Suprapubic skin (tissue), 4 donors: Measurements from ENCODE around the gene SLC4A9. TPM values are rescaled to one million over a fixed set of nuclear protein-coding genes. Genes with fewer than 3 reads are reported as not detected.
A peak's percentile ranks its signal among the peaks of the same experiment; 100 is the strongest.

Source experiments
- DNase-seq, 2 donors: peaks; one replicate each; pipeline ENCODE4 v3.0.0-alpha.2; 2019; ENCODE audit warnings: low spot score in 2 of 2
- H3K27ac ChIP-seq: fragments of 200-600 bp; sonication (generic); one replicate; pipeline ENCODE4 v1.5.1; 2019
- H3K27me3 ChIP-seq: fragments of 200-600 bp; sonication (generic); one replicate; pipeline ENCODE4 v1.5.1; 2019
- H3K36me3 ChIP-seq: fragments of 200-600 bp; sonication (generic); one replicate; pipeline ENCODE4 v1.5.1; 2019
- H3K4me1 ChIP-seq: fragments of 200-600 bp; sonication (generic); one replicate; pipeline ENCODE4 v1.5.1; 2019
- H3K4me3 ChIP-seq: fragments of 200-600 bp; sonication (generic); one replicate; pipeline ENCODE4 v1.5.1; 2019; ENCODE audit warnings: mild to moderate bottlenecking
- H3K9me3 ChIP-seq: fragments of 200-600 bp; sonication (generic); one replicate; pipeline ENCODE4 v1.5.1; 2019
- EP300 ChIP-seq: sonication (generic); formaldehyde crosslinking; IDR thresholded peaks from one replicate; pipeline ENCODE4 v1.6.1; 2017; ENCODE audit warnings: antibody characterized with exemption
- POLR2A ChIP-seq, 2 donors: fragments of 450-650 bp; IDR thresholded peaks; one replicate each; pipeline ENCODE4 v1.6.1; 2017; ENCODE audit warnings: antibody characterized with exemption in 2 of 2, mild to moderate bottlenecking in 2 of 2, moderate library complexity in 2 of 2
- POLR2AphosphoS5 ChIP-seq, 3 donors: sonication (generic); formaldehyde crosslinking; IDR thresholded peaks; one replicate each; pipeline ENCODE4 v1.6.1; 2017; ENCODE audit warnings: antibody characterized with exemption in 3 of 3
- WGBS: methylation state at CpG from one replicate; pipeline ENCODE4 v1.1.5; 2018; 5-methylcytosine and 5-hydroxymethylcytosine counted together
- total RNA-seq, 4 donors: library from RNA; depleted of rRNA; stranded (reverse); fragments of >200 nt; gene quantifications; one replicate each; pipeline ENCODE4 v1.1.0, GENCODE V29; 2016
- TF ChIP-seq, protein P1 (sequence below), 2 donors: fragments of 200-600 bp in 1 of 2; fragments of 450-650 bp in 1 of 2; sonication (generic) in 1 of 2; IDR thresholded peaks; one replicate each; pipeline ENCODE4 v1.5.1; 2016 to 2019; ENCODE audit warnings: antibody characterized with exemption in 2 of 2, mild to moderate bottlenecking in 1 of 2, moderate library complexity in 1 of 2

Gene SLC4A9
- total RNA-seq, 4 donors from 2014 or later: 0.56 TPM; not detected in 3

DNA sequence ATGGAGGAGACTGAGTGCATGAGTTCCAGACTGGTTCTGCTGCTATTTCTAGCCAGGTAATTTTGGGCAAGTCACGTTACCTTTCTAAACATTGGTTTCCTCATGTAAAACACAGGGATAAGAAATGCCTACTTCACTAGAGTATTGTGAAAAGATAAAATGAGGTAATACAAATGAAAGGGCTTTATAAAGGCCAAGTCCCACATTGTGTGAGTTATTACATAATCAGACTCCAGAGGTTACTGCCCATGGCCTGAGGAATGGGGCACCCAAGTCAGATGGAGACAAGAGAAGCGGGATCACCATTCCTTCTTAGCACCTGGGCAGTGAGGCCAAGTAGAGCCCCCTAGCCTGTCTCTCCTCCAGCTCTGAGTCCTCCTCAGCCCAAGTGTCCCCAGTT lies 21.1 kb upstream of the SLC4A9 start:
- 82% methylated on average over 2 of the region's 2 CpGs for WGBS
- H3K9me3 ChIP-seq: no peaks in the 10 kb centered on the region
- DNase-seq: no peak
- no peak for TF ChIP-seq POLR2A (IDR thresholded peaks at IDR 0.05)
- TF ChIP-seq, protein P1, sequence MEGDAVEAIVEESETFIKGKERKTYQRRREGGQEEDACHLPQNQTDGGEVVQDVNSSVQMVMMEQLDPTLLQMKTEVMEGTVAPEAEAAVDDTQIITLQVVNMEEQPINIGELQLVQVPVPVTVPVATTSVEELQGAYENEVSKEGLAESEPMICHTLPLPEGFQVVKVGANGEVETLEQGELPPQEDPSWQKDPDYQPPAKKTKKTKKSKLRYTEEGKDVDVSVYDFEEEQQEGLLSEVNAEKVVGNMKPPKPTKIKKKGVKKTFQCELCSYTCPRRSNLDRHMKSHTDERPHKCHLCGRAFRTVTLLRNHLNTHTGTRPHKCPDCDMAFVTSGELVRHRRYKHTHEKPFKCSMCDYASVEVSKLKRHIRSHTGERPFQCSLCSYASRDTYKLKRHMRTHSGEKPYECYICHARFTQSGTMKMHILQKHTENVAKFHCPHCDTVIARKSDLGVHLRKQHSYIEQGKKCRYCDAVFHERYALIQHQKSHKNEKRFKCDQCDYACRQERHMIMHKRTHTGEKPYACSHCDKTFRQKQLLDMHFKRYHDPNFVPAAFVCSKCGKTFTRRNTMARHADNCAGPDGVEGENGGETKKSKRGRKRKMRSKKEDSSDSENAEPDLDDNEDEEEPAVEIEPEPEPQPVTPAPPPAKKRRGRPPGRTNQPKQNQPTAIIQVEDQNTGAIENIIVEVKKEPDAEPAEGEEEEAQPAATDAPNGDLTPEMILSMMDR (IDR thresholded peaks at IDR 0.05): no peak
- no peak for TF ChIP-seq EP300
- no peak for TF ChIP-seq POLR2AphosphoS5 (IDR thresholded peaks at IDR 0.05)
- no peak overlapping the region for H3K4me3 ChIP-seq
- peaks cover 17% of the 10 kb centered on the region for H3K36me3 ChIP-seq
- no peak overlapping the region for H3K27ac ChIP-seq
- no peaks in the 10 kb centered on the region for H3K27me3 ChIP-seq
- peaks cover 45% of the 10 kb centered on the region for H3K4me1 ChIP-seq

DNA sequence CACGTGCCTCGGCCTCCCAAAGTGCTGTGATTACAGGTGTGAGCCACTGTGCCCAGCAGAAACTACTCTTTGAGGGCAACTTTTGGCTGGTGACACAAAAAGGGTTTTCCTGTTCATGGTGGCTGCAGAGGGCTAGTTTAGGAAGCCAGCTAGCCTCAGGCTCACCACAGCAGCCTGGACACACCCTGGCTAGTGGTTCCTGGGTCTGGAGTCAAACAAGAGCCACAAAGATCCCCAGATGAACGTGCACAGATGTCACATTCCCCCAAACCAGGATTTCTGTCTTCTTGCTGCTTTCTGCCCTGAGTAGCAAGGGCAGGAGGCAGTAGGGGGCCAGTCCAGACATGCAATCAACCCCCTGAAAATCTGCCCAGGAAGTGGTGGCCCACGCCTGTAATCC lies 20.4 kb upstream of the SLC4A9 start:
- Histone ChIP-seq H3K36me3 (peaks cover 10% of the 10 kb centered on the region), H3K27ac (no peak overlapping the region), H3K9me3 (no peaks in the 10 kb centered on the region), H3K4me1 (peaks cover 51% of the 10 kb centered on the region), H3K4me3 (no peak overlapping the region), H3K27me3 (no peaks in the 10 kb centered on the region)
- no peak for TF ChIP-seq POLR2AphosphoS5 (IDR thresholded peaks at IDR 0.05)
- no peak for TF ChIP-seq EP300
- TF ChIP-seq, protein P1 (IDR thresholded peaks at IDR 0.05): no peak
- no peak for TF ChIP-seq POLR2A (IDR thresholded peaks at IDR 0.05)
- 67% methylated on average over 3 of the region's 4 CpGs for WGBS
- no peak for DNase-seq

DNA sequence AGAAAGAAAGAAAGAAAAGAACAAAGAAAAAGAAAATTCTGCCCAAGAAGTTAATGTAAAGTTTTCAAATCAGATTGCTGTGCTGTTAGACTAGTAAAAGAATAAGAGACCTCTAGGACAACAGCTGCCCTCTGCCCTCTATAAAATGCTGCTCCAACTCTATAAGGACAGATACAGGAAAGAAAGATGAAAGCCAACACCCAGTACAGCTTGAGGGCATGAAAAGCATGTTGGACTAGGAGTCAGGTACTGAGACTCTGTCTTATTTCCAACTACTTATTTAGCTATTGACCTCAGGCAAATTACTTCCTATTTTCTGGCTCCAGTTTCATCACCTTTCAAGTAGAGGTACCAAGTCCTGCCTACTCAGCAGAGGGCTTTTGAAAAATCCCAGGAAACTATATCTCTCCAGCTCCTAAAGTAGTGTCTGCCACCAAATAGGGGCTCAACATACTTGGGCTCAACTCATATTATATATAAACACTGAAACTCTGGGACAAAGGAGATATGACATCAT lies 19.3 kb upstream of the SLC4A9 start:
- Histone ChIP-seq H3K4me1 (peaks cover 60% of the 10 kb centered on the region), H3K27me3 (no peaks in the 10 kb centered on the region), H3K27ac (no peak overlapping the region), H3K9me3 (no peaks in the 10 kb centered on the region), H3K4me3 (no peak overlapping the region), H3K36me3 (peaks cover 3% of the 10 kb centered on the region)
- TF ChIP-seq, protein P1 (IDR thresholded peaks at IDR 0.05): no peak
- TF ChIP-seq POLR2A (IDR thresholded peaks at IDR 0.05): no peak
- no peak for TF ChIP-seq EP300
- no peak for DNase-seq

DNA sequence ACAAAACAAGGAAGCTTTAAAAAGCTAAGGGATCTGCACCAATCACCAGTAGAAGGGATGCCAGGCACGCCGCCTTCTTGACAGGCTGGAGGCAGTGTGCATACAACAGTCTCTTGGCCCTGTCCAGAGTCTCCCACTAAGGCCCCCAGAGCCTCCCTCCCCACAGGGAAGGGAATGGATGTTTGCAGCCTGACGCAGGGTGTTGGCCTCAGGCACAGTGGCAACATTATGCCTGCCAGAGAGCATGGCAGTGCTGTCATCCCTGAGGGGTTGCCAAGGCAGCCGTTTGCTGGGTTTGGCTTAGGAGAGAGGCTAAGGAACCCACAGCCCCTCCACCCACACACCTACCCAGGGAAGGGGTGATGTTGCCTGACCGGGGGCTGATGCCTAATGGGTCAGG lies 18.4 kb upstream of the SLC4A9 start:
- no peak overlapping the region for H3K27ac ChIP-seq
- 61% methylated on average over 5 of the region's 5 CpGs for WGBS
- DNase-seq: no peak
- H3K27me3 ChIP-seq: no peaks in the 10 kb centered on the region
- H3K4me3 ChIP-seq: no peak overlapping the region
- H3K4me1 ChIP-seq: peaks cover 62% of the 10 kb centered on the region
- no peak for TF ChIP-seq POLR2AphosphoS5 (IDR thresholded peaks at IDR 0.05)
- TF ChIP-seq, protein P1 (IDR thresholded peaks at IDR 0.05): no peak
- no peak for TF ChIP-seq POLR2A (IDR thresholded peaks at IDR 0.05)
- no peak for TF ChIP-seq EP300
- H3K36me3 ChIP-seq: no peaks in the 10 kb centered on the region
- H3K9me3 ChIP-seq: no peaks in the 10 kb centered on the region

DNA sequence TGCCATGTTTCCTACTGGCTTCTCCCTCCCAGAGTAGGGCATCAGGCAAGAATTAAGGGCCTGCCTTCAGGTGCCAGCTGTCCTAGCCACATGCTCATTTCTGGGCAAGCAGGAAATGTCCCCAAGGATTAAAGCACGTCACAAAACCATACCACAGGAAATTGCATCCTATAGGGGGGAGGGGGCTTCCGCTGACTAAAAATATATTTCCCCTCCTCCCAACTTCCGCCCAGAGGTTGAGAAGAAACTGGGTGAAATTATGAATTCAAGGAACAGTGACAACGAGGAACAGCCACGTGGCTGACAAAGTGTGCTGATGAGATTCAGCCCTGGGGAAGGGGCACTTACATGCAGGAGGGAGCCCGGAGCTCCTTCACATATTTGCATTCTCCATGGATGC lies 17.7 kb upstream of the SLC4A9 start:
- H3K4me1 ChIP-seq: peaks cover 69% of the 10 kb centered on the region
- H3K27ac ChIP-seq: no peak overlapping the region
- 55% methylated on average over 6 of the region's 6 CpGs for WGBS
- no peak for DNase-seq
- H3K36me3 ChIP-seq: no peaks in the 10 kb centered on the region
- TF ChIP-seq EP300 (peak; percentile 61), POLR2AphosphoS5 (IDR thresholded peaks at IDR 0.05) (no peak), POLR2A (IDR thresholded peaks at IDR 0.05) (no peak)
- TF ChIP-seq, protein P1 (IDR thresholded peaks at IDR 0.05): no peak
- no peaks in the 10 kb centered on the region for H3K9me3 ChIP-seq
- no peaks in the 10 kb centered on the region for H3K27me3 ChIP-seq
- H3K4me3 ChIP-seq: peak overlapping the region; percentile 3
